ENCODE data around the gene CD93.

The CD93 gene

DNA sequence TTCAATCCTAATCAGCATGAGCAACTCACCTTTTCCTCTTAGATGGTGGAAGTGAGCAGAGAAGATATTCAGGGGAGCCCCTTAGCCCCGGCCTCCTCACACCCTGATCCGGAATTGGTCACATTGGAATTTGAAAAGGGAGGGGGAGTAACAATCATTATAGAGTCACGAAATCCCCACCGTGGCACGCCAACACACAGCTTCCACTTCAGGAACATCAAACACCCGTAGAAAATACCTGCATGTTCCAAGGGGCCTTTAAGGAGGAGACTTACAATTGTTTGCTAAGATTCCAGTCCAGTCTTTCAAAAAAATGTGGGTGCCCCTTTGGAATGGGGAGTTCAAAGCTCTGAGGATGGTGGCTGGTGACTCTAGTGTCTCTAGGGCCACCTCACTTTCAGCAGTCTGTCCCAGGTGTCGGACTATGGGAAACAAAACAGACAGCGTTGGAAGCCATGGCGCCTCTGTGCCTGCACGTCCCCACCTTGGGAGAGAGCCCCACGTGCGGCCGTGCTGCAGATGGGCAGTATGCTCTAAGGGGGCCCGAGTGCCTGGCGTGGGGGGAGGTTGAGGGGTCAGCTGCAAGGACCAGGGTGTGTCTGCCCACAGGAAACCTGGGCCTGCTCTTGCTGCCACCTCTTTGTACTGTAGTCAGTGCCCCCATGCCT, 2.4 kb downstream of the CD93 start:
- DNase-seq (ENCODE audit: low spot score) = no peak

DNA sequence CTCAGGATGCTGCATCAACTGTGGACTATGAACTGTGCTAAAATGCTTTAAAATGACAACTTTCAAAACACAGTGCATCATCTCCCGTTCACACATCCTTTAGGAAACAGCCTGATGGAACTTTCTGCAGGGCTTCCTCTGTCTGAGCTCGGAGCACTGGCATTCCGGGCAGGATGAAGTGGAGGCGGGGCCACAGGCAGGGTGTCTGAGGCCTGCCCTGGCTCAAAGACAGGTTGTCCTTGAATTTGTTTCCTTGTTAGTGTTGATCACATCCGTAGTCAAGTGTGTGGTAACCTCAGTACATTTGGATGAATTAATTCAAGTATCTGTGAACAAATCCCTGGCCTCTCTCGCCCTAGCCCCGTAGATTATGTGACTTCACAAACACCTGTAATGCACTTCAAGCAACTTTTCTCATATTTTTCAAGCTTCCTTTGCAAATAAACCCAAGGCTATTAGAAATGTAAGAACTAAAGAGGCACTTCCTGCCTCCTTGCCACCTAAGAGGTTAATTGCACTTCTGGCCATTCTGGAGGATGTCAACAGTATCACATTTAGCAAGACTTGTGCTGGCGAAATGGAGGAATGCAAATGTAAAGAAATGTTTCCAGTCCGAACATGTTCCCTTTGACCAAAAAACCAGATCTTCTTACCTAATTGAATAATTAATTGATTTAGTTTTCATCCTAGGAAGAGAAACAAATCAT, 3.1 kb downstream of the CD93 start:
- DNase-seq (ENCODE audit: low spot score) = no peak

GRCh38 chr20:23081263-23081819, 4.8 kb downstream of the CD93 start:
- no peak for DNase-seq (ENCODE audit: low spot score)

- no peak for DNase-seq (ENCODE audit: low spot score)
These were observed 5.6 kb downstream of the CD93 start for GRCh38 chr20:23080521-23080920.

DNA sequence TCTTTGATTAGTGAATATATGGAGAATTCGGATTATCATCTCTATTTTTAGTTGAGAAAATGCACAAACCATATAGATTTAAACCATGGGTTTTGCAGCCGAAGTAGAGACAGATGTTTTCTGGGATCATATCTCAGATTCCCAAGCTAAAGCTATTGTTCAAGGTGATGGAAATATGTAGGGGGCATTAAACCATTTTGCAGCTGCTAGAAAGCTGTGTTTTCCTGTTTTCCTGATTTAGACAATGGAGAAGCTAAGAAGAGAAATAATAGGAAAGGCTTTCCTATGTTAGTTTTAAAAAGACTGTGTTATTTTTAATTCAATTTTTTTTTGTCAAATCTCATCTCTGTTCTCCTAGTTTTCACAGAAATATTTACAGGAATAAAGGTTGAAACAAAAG, 6.2 kb downstream of the CD93 start:
- no peak for DNase-seq (ENCODE audit: low spot score)

DNA sequence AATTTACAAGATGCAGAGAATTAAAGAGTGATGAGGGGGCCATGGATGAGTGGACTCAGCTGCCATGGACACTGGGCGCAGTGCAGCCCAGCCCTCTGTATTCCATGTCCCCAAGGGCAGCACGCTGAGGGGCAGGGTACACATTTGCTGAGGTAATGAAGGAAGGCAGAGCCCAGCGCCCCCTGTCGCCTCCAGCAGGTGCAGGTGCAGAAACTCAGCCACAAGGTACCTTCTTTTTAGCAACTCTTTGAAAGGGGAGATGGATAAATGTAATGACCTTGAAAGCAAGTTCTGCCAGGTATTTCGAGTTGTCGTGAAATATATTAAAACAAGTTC, 7.1 kb downstream of the CD93 start:
- DNase-seq (ENCODE audit: low spot score) = no peak

DNA sequence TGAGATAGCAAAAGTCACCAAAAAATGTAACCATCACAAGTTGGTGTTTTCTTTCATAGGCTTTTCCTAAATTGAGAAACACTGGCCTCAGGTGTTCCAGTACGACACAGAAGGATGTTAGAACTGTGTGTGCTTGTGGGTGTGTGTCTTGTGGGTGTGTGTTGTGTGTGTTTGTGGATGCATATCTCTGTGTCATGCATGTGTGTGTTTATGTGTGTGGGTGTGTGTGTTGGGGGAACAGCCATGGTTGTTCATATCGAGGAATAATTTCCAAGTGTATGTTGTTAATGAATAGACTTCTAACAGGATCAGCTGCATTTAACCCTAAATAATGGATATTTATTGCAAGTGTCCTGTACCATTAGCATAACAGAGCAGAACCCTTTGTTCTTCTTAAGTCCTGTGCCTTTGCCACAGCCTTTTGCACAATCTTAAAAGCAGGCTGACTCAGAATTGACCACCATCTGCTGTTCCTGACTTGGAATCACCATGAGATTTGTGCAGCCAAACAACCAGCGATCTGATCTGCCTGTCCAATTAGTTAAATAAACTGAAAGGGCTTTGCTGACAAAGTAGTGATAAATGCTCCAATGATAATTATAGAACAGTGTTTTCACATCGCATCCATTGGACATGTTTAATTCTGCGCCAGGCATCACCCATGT, 7.6 kb downstream of the CD93 start:
- no peak for DNase-seq (ENCODE audit: low spot score)

- no peak for DNase-seq (ENCODE audit: low spot score)
These were observed 8.8 kb downstream of the CD93 start for GRCh38 chr20:23077277-23077676.

- no peak for DNase-seq (ENCODE audit: low spot score)
These were observed 12.1 kb downstream of the CD93 start for GRCh38 chr20:23074052-23074451.

GRCh38 chr20:23072892-23073586, 13.1 kb downstream of the CD93 start:
- DNase-seq (ENCODE audit: low spot score) = no peak

GRCh38 chr20:23071996-23072395, 14.1 kb downstream of the CD93 start:
- DNase-seq (ENCODE audit: low spot score) = no peak

DNA sequence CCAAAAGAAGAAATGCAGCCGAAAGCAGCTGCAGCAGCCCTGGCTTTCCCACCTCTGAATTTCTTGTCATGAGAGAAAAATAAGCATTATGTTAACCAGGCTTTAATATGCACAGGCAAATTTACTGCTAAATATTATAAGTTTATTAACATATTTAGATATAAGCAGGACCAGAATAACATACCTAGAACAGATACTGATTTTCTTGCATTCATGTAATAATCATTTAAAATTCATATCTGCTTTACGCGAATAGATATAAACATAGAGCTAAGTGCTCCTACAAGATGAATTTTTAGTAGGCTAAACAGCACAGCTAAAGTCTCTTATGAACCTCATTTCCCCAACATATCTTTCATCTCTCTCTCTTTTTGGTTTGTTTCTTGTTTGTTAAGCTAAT, 14.7 kb downstream of the CD93 start:
- DNase-seq (ENCODE audit: low spot score) = no peak

DNA sequence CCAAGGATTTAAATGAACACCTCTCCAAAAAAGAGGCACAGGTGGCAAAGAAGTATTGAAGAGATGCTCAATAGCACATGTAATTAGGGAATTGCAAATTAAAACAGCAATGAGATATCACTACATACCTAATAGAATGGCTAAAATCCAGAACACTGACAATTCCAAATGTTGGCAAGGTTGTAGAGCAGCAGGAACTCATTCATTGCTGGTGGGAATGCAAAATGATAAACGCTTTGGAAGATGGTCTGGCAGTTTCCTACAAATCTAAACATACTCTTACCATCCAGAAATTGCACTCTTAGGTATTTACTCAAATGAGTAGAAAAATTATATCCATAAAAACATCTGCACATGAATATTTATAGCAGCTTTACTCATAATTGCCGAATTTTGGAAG, 17.0 kb downstream of the CD93 start:
- no peak for DNase-seq (ENCODE audit: low spot score)

GRCh38 chr20:23068283-23068682, 17.8 kb downstream of the CD93 start:
- DNase-seq (ENCODE audit: low spot score) = no peak

DNA sequence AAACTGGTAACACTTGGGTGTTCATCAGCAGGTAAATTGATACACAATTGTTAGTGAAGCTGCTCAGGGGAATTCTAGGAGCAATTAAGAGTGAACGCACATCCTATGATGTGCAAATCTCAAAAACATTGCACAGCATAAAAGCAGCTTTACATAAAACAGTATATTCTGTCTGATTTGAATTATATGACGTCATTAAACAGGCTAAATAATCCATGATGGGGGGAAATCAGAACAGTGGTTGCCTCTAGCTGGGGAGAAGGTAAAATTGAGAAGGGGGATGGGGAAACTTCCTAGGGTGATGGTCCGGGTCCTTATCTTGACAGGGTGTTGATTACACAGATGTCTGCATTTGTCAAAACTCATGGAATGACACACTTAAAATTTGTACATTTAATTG, 19.4 kb downstream of the CD93 start:
- DNase-seq (ENCODE audit: low spot score) = no peak

DNA sequence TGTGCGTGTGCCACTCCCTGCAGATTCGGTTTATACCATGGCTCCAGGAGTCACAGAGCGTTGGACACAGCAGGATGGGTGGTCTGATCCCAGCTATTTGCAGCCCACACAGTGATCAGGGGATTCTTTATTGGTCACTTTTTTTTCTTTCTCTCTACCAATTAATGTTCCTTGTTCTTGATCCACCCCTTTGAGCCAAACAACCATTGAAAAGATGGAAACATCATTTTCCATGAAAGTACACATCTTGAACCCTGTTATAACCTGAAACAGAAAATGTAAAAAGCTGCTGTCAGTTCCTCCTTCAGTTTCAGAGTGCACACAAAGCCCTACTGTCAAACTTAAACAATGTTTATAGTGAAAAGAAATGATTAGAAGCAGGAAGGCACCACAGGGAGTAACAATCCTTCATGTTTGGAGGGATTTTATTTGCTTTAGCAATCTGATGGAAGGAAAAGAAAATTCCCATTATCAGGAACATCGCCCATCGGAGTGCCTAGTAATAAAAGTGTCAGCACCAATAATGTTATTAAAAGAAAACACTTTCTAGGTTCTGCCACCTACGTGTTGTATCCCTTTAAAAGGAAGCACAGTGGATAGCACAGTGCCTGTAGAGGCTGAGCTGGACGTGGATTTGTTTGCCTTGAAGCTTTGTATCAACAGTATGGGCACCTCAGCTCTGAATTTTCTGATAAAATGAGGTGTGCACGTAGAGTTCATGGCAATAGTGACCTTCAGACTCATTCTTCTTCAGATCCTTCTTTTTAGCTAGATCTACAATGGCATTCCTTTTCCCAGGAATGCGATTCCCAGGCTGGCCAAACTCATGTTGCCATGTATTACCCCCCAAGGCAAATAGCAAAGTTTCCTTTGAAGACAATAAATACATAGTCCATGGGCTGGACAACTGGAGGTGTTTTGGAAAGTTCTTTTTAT, 20.6 kb downstream of the CD93 start:
- DNase-seq (ENCODE audit: low spot score) = no peak

- DNase-seq (ENCODE audit: low spot score) = no peak
These were observed 22.5 kb downstream of the CD93 start for GRCh38 chr20:23063581-23063980.

GRCh38 chr20:23063168-23063567, 23.0 kb downstream of the CD93 start:
- DNase-seq (ENCODE audit: low spot score) = no peak

- DNase-seq (ENCODE audit: low spot score) = no peak
These were observed 23.5 kb downstream of the CD93 start for GRCh38 chr20:23062632-23063031.

- no peak for DNase-seq (ENCODE audit: low spot score)
These were observed 24.2 kb downstream of the CD93 start for GRCh38 chr20:23061734-23062561.

GRCh38 chr20:23061262-23061661, 24.9 kb downstream of the CD93 start:
- DNase-seq (ENCODE audit: low spot score) = no peak

All from COLO829 (cell line).